Suprapubic skin (tissue), 4 donors: ENCODE results near the gene RETREG2.

Source experiments
- CTCF ChIP-seq, 2 donors: fragments of 200-600 bp in 1 of 2; fragments of 450-650 bp in 1 of 2; sonication (generic) in 1 of 2; IDR thresholded peaks; one replicate each; pipeline ENCODE4 v1.5.1; 2016 to 2019; ENCODE audit warnings: antibody characterized with exemption in 2 of 2, mild to moderate bottlenecking in 1 of 2, moderate library complexity in 1 of 2
- EP300 ChIP-seq: sonication (generic); formaldehyde crosslinking; IDR thresholded peaks from one replicate; pipeline ENCODE4 v1.6.1; 2017; ENCODE audit warnings: antibody characterized with exemption
- POLR2A ChIP-seq, 2 donors: fragments of 450-650 bp; IDR thresholded peaks; one replicate each; pipeline ENCODE4 v1.6.1; 2017; ENCODE audit warnings: antibody characterized with exemption in 2 of 2, mild to moderate bottlenecking in 2 of 2, moderate library complexity in 2 of 2
- POLR2AphosphoS5 ChIP-seq, 3 donors: sonication (generic); formaldehyde crosslinking; IDR thresholded peaks; one replicate each; pipeline ENCODE4 v1.6.1; 2017; ENCODE audit warnings: antibody characterized with exemption in 3 of 3

- TF ChIP-seq POLR2AphosphoS5 (IDR thresholded peaks at IDR 0.05) (no peak), CTCF (IDR thresholded peaks at IDR 0.05) (no peak), EP300 (no peak), POLR2A (IDR thresholded peaks at IDR 0.05) (no peak)
Observed at GRCh38 chr2:219213026-219213415, 34.9 kb downstream of the RETREG2 start.
